H1 (cell line): ENCODE results near the gene TUBA4B. TPM values are rescaled to one million over a fixed set of nuclear protein-coding genes. Genes with fewer than 3 reads are reported as not detected.

Source experiments
- CTCF ChIA-PET: fragments of 300-600 bp; sonication (Branson Sonifier 250); formaldehyde crosslinking; loops from one replicate; lab custom pipeline; 2021; ENCODE audit not compliant: partially characterized antibody; lab: Charles Lee
- POLR2A ChIA-PET: fragments of 300-600 bp; sonication (Branson Sonifier 250); formaldehyde crosslinking; loops from one replicate; lab custom pipeline; 2021; ENCODE audit warnings: inconsistent platforms; ENCODE audit not compliant: partially characterized antibody; lab: Charles Lee
- DNase-seq, 2 experiments: peaks; one replicate each; pipeline versions ENCODE4 v3.0.0 to v3.0.0-alpha.2; 2010 to 2022; ENCODE audit warnings: low spot score in 2 of 2, low read depth in 1 of 2, mixed read lengths in 1 of 2
- FAIRE-seq: peaks from 2 replicates; lab custom pipeline; 2011; peaks lifted over from hg19 to GRCh38; lab: Jason Lieb, UNC
- H2AFZ ChIP-seq: 2 replicates; pipeline ENCODE4 v1.8.1; 2012; ENCODE audit warnings: low read length, inconsistent platforms
- H2AK5ac ChIP-seq: 2 replicates; pipeline ENCODE4 v1.6.1; 2013; ENCODE audit warnings: low read depth, low read length
- H2BK120ac ChIP-seq: replicated peaks from 2 replicates; pipeline ENCODE3; 2013; ENCODE audit warnings: low read depth, low read length, inconsistent platforms
- H2BK12ac ChIP-seq: 2 replicates; pipeline ENCODE4 v1.6.1; 2013; ENCODE audit warnings: low read depth, low read length
- H2BK15ac ChIP-seq: 2 replicates; pipeline ENCODE4 v1.6.1; 2013; ENCODE audit warnings: low read length
- H2BK20ac ChIP-seq: 2 replicates; pipeline ENCODE4 v1.6.1; 2013; ENCODE audit warnings: low read length
- H2BK5ac ChIP-seq: 2 replicates; pipeline ENCODE4 v1.6.1; 2013; ENCODE audit warnings: low read depth, low read length
- H3K14ac ChIP-seq: 2 replicates; pipeline ENCODE4 v1.6.1; 2013; ENCODE audit warnings: inconsistent platforms; ENCODE audit not compliant: insufficient read length
- H3K18ac ChIP-seq: 2 replicates; pipeline ENCODE4 v1.6.1; 2013; ENCODE audit warnings: low read length; ENCODE audit errors: extremely low read depth
- H3K23ac ChIP-seq: 2 replicates; pipeline ENCODE4 v1.6.1; 2013; ENCODE audit warnings: inconsistent platforms; ENCODE audit not compliant: insufficient read length
- H3K23me2 ChIP-seq: 2 replicates; pipeline ENCODE4 v1.6.1; 2013; ENCODE audit warnings: low read depth, low read length
- H3K27ac ChIP-seq: 2 replicates; pipeline ENCODE4 v1.6.1; 2011; ENCODE audit warnings: low read depth, low read length, inconsistent platforms
- H3K27me3 ChIP-seq, 4 experiments: replicated peaks in 1 of 4; 1 replicate in 1 of 4; 2 replicates in 3 of 4; pipeline versions ENCODE4 v1.6.1 to v1.8.1; 2011 to 2013; ENCODE audit warnings: low read length in 3 of 4, mild to moderate bottlenecking in 3 of 4, inconsistent platforms in 2 of 4, mixed read lengths in 2 of 4, moderate library complexity in 1 of 4; ENCODE audit not compliant: control insufficient read depth in 3 of 4, insufficient read depth in 3 of 4; ENCODE audit errors: extremely low read depth in 1 of 4
- H3K36me3 ChIP-seq, 4 experiments: 2 replicates each; pipeline versions ENCODE4 v1.6.1 to v1.8.1; 2011 to 2013; ENCODE audit warnings: mild to moderate bottlenecking in 4 of 4, low read length in 3 of 4, moderate library complexity in 2 of 4, control low read depth in 1 of 4, inconsistent platforms in 1 of 4; ENCODE audit not compliant: insufficient read depth in 4 of 4, control insufficient read depth in 2 of 4
- H3K4ac ChIP-seq: replicated peaks from 2 replicates; pipeline ENCODE3; 2013; ENCODE audit warnings: low read length, low read depth, mixed read lengths, inconsistent platforms; ENCODE audit not compliant: insufficient read length
- H3K4me1 ChIP-seq, 4 experiments: replicated peaks in 1 of 4; 1 replicate in 1 of 4; 2 replicates in 3 of 4; pipeline versions ENCODE4 v1.6.1 to v1.8.1; 2011 to 2013; ENCODE audit warnings: low read length in 3 of 4, inconsistent platforms in 2 of 4, mixed read lengths in 1 of 4; ENCODE audit not compliant: insufficient read depth in 4 of 4, control insufficient read depth in 3 of 4
- H3K4me2 ChIP-seq, 2 experiments: 2 replicates each; pipeline versions ENCODE4 v1.6.1 to v1.8.1; 2011 to 2013; ENCODE audit warnings: low read depth in 2 of 2, low read length in 2 of 2, control low read depth in 1 of 2, inconsistent platforms in 1 of 2, mild to moderate bottlenecking in 1 of 2; ENCODE audit not compliant: insufficient read depth in 1 of 2
- H3K4me3 ChIP-seq, 4 experiments: fragments of 200-600, 300-600 bp in 1 of 4; sonication (generic), shearing (Covaris generic), sonication (Bioruptor Twin) in 1 of 4; 2 replicates each; pipeline versions ENCODE4 v1.5.1 to v1.8.1; 2011 to 2016; ENCODE audit warnings: low read length in 4 of 4, low read depth in 3 of 4, control low read depth in 2 of 4, inconsistent platforms in 2 of 4, mild to moderate bottlenecking in 2 of 4, mixed read lengths in 1 of 4, moderate library complexity in 1 of 4; ENCODE audit not compliant: insufficient read depth in 2 of 4; ENCODE audit errors: extremely low read depth in 1 of 4
- H3K56ac ChIP-seq: replicated peaks from 2 replicates; pipeline ENCODE3; 2013; ENCODE audit warnings: low read depth, mild to moderate bottlenecking, mixed read lengths, low read length, inconsistent platforms; ENCODE audit not compliant: insufficient read length
- H3K79me1 ChIP-seq: 2 replicates; pipeline ENCODE4 v1.6.1; 2013; ENCODE audit warnings: low read depth, low read length, control low read depth
- H3K79me2 ChIP-seq, 2 experiments: 2 replicates each; pipeline versions ENCODE4 v1.6.1 to v1.8.1; 2012 to 2013; ENCODE audit warnings: low read length in 2 of 2, mild to moderate bottlenecking in 2 of 2, inconsistent platforms in 1 of 2; ENCODE audit not compliant: insufficient read depth in 2 of 2, control insufficient read depth in 1 of 2
- H3K9ac ChIP-seq, 4 experiments: replicated peaks in 1 of 4; 1 replicate in 1 of 4; 2 replicates in 3 of 4; pipeline versions ENCODE4 v1.6.1 to v1.8.1; 2011 to 2013; ENCODE audit warnings: low read depth in 3 of 4, low read length in 3 of 4, control low read depth in 2 of 4, mild to moderate bottlenecking in 2 of 4, moderate library complexity in 2 of 4, inconsistent platforms in 1 of 4; ENCODE audit errors: extremely low read depth in 1 of 4
- H3K9me3 ChIP-seq, 2 experiments: 2 replicates each; pipeline versions ENCODE4 v1.6.1 to v1.8.1; 2012 to 2013; ENCODE audit warnings: mild to moderate bottlenecking in 2 of 2, moderate library complexity in 2 of 2, control low read depth in 1 of 2, inconsistent platforms in 1 of 2, low read depth in 1 of 2, low read length in 1 of 2, mixed read lengths in 1 of 2; ENCODE audit not compliant: insufficient read depth in 2 of 2
- H4K20me1 ChIP-seq, 2 experiments: replicated peaks in 1 of 2; 2 replicates each; pipeline versions ENCODE3 to v1.8.1; 2011 to 2013; ENCODE audit warnings: inconsistent platforms in 2 of 2, low read length in 2 of 2, mild to moderate bottlenecking in 1 of 2; ENCODE audit not compliant: insufficient read depth in 2 of 2, control insufficient read depth in 1 of 2
- H4K5ac ChIP-seq: 2 replicates; pipeline ENCODE4 v1.6.1; 2013; ENCODE audit warnings: low read length, low read depth, mixed read lengths, inconsistent platforms; ENCODE audit not compliant: insufficient read length
- H4K8ac ChIP-seq: 2 replicates; pipeline ENCODE4 v1.8.0; 2013; ENCODE audit warnings: mild to moderate bottlenecking, moderate library complexity, low read length, inconsistent platforms; ENCODE audit not compliant: insufficient read depth; ENCODE audit errors: extremely low read depth
- H4K91ac ChIP-seq: replicated peaks from 2 replicates; pipeline ENCODE3; 2013; ENCODE audit warnings: low read length, mixed read lengths, inconsistent platforms; ENCODE audit not compliant: insufficient read length
- ASH2L ChIP-seq: fragments of 200-600, 300-600 bp; sonication (generic); IDR thresholded peaks from one replicate; pipeline ENCODE4 v1.7.1; 2017; ENCODE audit warnings: low read length
- PHF8 ChIP-seq: fragments of 200-600 bp; sonication (generic); conservative IDR thresholded peaks from 2 replicates; pipeline ENCODE4 v1.7.1; 2012; ENCODE audit warnings: low read depth, mild to moderate bottlenecking, inconsistent platforms, low read length, moderate library complexity
- WGBS, 2 experiments: shearing (Covaris generic) in 1 of 2; methylation state at CpG; one replicate each; pipeline versions ENCODE4 v1.1.6 to v1.1.7; 2013 to 2015; ENCODE audit warnings: low lambda C conversion rate in 2 of 2, mixed read lengths in 2 of 2, inconsistent platforms in 1 of 2, low coverage in 1 of 2, missing lambda C conversion rate in 1 of 2; ENCODE audit not compliant: insufficient replicate concordance in 2 of 2, insufficient coverage in 1 of 2, insufficient read length in 1 of 2; ENCODE audit errors: extremely low coverage in 1 of 2, missing lambda C conversion rate in 1 of 2; 5-methylcytosine and 5-hydroxymethylcytosine counted together
- polyA plus RNA-seq, 7 experiments: library from polyadenylated mRNA; depleted of rRNA in 3 of 7; stranded (reverse) in 5 of 7; unstranded in 2 of 7; fragments of >200 nt in 5 of 7; fragments of 200-250 nt in 2 of 7; gene quantifications; 1 replicate in 5 of 7; 2 replicates in 1 of 7; 4 replicates in 1 of 7; pipeline versions ENCODE4 v1.2.1 to v1.2.3, GENCODE V29; 2011 to 2013; ENCODE audit warnings: missing spikeins in 2 of 7, mixed read lengths in 2 of 7
- total RNA-seq: library from RNA; stranded (reverse); fragmentation: NEBNext Ultra II Directional; extraction: Animal tissue kit (Norgen Biotek cat#: 25700); gene quantifications from 2 replicates; pipeline ENCODE4 v1.2.1, GENCODE V29; 2021

TUBA4B gene
- total and polyA plus RNA-seq, 2 of the 8 experiments (the other 6 are each of a cell fraction or from before 2014, with no cell fraction given): 0.08 to 0.24 TPM

DNA sequence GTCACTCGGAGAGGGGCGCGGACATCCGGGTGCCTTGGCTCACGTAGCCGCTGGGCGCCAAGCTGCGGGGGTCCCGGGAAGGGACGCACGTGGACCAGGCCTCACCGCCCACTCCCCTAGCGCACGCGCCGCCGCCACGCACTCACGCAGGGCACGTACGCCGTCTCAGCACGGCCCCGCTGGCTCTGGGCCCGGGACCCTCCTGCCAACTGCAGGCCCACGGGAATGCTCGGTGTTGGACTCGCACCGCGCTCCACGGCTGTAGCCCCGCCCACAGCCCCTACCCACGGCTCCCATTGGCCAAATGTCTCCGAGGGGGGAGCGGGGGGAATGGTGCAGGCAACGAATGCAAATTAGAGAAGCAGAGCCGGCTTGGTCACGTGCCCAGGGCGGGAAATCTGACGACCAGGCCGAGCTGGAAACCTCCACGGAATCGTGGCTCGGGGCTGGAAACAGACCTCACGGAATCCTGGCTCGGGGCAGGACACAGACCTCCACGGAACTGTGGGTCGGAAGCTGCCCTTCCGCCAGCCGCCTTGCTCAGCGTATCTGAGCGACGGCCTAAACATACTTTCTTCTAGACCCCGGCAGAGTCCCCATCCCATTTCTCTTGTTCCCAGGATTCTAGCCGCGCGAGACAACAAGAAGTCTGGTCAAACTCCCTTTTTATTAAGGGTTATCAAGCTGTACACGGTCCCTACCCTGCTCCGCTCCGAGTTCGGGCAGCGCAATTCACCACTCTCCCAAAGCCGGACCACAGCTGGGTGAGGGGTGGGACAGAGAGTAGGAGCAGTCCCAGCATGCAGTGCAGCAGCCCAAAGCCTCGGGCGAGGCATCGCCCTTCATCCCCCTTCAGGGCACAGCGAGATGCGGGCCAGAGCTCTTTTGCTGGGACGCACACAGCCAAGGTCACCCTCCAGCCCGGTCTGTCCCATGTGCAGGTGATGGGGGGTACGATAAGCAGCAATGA lies 34.0 kb upstream of the TUBA4B start, which contains the start of gene ABCB6:
ABCB6 (minus strand) TSS at position 227 of the 970 bp plus-strand sequence. CDS start 285 bp downstream, outside the sequence.
- Histone ChIP-seq H2BK20ac (no peak within 1 kb of the TSS), H2BK12ac (peak within 1 kb of the TSS; percentile 90), H3K23me2 (peaks cover 14% of the 10 kb centered on the region), H4K91ac (peak within 1 kb of the TSS; percentile 100), H3K9ac (peak within 1 kb of the TSS; percentile 74 to 93 (median 88)), H3K9me3 (no peaks in the 10 kb centered on the region), H3K4me2 (peak within 1 kb of the TSS; percentile 88 to 96), H3K18ac (peak within 1 kb of the TSS; percentile 98), H3K4ac (peak within 1 kb of the TSS; percentile 99), H2AK5ac (peak within 1 kb of the TSS; percentile 76), H3K79me1 (no peaks in the 10 kb centered on the region), H3K56ac (peak within 1 kb of the TSS; percentile 93), H4K5ac (peak within 1 kb of the TSS; percentile 96), H3K23ac (no peak within 1 kb of the TSS), H3K4me1 (peaks cover 0 to 12% (median 6%) of the 10 kb centered on the region in 4 experiments; a peak in 3 of 7 replicates), H2BK15ac (peak within 1 kb of the TSS; percentile 88; the same call in 1 of the 2 replicates), H3K27me3 (no peaks in the 10 kb centered on the region; a peak in 1 of 7 replicates), H2BK120ac (no peak within 1 kb of the TSS), H4K8ac (peak within 1 kb of the TSS; percentile 95), H3K36me3 (peaks cover 16 to 44% (median 35%) of the 10 kb centered on the region in 4 experiments; a peak in 7 of 8 replicates), H3K14ac (peak within 1 kb of the TSS; percentile 83), H4K20me1 (peaks cover 0 to 7% of the 10 kb centered on the region in 2 experiments), H2BK5ac (peak within 1 kb of the TSS; percentile 97), H3K4me3 (peak within 1 kb of the TSS; percentile 66 to 80 (median 75)), H3K79me2 (no peaks in the 10 kb centered on the region), H2AFZ (peak within 1 kb of the TSS; percentile 75; the same call in 1 of the 2 replicates), H3K27ac (peak within 1 kb of the TSS; percentile 76; the same call in 1 of the 2 replicates)
- ChIA-PET CTCF (interaction anchor here (0.6 to 1.8 kb wide), 12 partner anchors 9 to 281 kb away, joined by 3 to 6 read pairs (median 3); partner anchors contain the start of gene CNPPD1), POLR2A (interaction anchor here (0.6 to 14.0 kb wide), 30 partner anchors 8 to 195 kb away, joined by 3 to 190 read pairs (median 4); partner anchors contain the start of genes ANKZF1, ATG9A, CNPPD1 and DNAJB2)
- DNase-seq: peak in 1 of 2 experiments; percentile 92
- peak; percentile 28 for FAIRE-seq
- WGBS, 2 experiments: 9% methylated on average over 71 of the region's 71 CpGs; no CpG with 5 or more reads in 1 of the 2 experiments
- peak; percentile 86 for TF ChIP-seq PHF8
- peak; percentile 60 for TF ChIP-seq ASH2L
